DND-41 (cell line): Measurements from ENCODE around the gene PAEP.

Source experiments
- CTCF ChIP-seq: IDR thresholded peaks from 2 replicates; pipeline ENCODE4 v1.5.1; 2012; ENCODE audit warnings: borderline replicate concordance, low read length, moderate library complexity, mild to moderate bottlenecking; ENCODE audit not compliant: poor library complexity, severe bottlenecking; ENCODE audit errors: extremely low read depth
- EZH2 ChIP-seq: IDR thresholded peaks from 3 replicates; pipeline ENCODE4 v1.6.1; 2012; ENCODE audit warnings: borderline replicate concordance, low read depth, mild to moderate bottlenecking, moderate library complexity, low read length, inconsistent platforms; ENCODE audit not compliant: severe bottlenecking

DNA sequence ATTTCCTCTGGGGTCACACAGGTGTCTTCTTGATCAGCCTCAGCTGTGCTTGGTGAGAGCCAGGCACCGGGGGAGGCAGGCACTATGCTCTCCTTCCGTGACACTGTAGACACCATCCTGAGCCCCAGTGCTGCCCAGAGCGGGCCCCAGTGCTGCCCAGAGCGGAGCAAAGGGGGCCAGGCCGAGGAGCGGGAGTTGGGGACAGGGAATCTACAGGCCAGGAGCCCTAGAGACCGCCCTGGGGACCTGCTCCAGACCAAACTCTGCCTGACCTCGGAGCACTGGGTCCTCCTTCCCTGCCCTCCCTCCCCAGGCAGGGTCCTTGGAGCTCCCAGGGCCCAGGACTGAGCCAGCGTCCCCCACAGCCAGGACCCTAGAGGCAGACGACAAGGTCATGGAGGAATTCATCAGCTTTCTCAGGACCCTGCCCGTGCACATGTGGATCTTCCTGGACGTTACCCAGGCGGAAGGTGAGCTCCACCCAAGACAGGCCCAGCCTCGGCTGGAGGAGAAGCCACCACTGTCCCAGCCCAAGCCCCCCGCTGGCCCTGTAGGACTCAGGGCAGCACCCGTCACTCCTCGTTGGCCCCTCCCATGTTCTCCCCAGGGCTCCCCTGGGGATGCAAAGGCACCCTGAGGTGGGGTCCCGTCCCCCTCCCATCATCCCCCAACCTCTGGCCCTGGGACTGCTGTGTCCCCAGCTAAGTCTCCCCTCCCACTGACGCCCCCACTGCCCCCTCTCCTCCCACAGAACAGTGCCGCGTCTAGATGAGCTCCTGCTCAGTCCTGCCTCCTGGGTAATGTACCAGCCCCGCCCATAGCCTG, 30.2 kb downstream of the PAEP start:
- TF ChIP-seq CTCF (no peak), EZH2 (no peak)
